Chondrocyte (in vitro differentiated cells): ENCODE data around the gene PPM1E. TPM values are rescaled to one million over a fixed set of nuclear protein-coding genes. Genes with fewer than 3 reads are reported as not detected.

ENCODE experiments used
- DNase-seq: peaks from one replicate; pipeline ENCODE4 v3.0.0; 2021; ENCODE audit warnings: mixed read lengths, low spot score
- H3K27ac Mint-ChIP-seq: one replicate; pipeline ENCODE4 v1.8.0; 2021; ENCODE audit warnings: mild to moderate bottlenecking, moderate library complexity, mixed read lengths; ENCODE audit not compliant: unreplicated experiment
- H3K27me3 Mint-ChIP-seq: 2 replicates; pipeline ENCODE4 v1.8.0; 2021; ENCODE audit warnings: low read depth, mixed read lengths
- H3K36me3 Mint-ChIP-seq: 2 replicates; pipeline ENCODE4 v1.8.0; 2021; ENCODE audit warnings: low read depth, mixed read lengths
- H3K4me1 Mint-ChIP-seq: 2 replicates; pipeline ENCODE4 v1.8.0; 2021; ENCODE audit warnings: low read depth, mild to moderate bottlenecking, mixed read lengths
- H3K4me3 Mint-ChIP-seq: one replicate; pipeline ENCODE4 v1.8.0; 2021; ENCODE audit warnings: mild to moderate bottlenecking, moderate library complexity, mixed read lengths; ENCODE audit not compliant: unreplicated experiment
- H3K9me3 Mint-ChIP-seq: 2 replicates; pipeline ENCODE4 v1.8.0; 2021; ENCODE audit warnings: low read depth, mixed read lengths
- total RNA-seq: library from RNA; stranded (reverse); gene quantifications from 3 replicates; pipeline ENCODE4 v1.2.1, GENCODE V29; 2021
- TF ChIP-seq, protein P1 (sequence below): fragments of 200-600 bp; sonication (generic); IDR thresholded peaks from 2 replicates; pipeline ENCODE4 v1.5.0; 2021; ENCODE audit warnings: antibody characterized with exemption, mild to moderate bottlenecking, moderate library complexity

Gene PPM1E
- total RNA-seq, 1 donor from 2014 or later = 2.2 TPM

DNA sequence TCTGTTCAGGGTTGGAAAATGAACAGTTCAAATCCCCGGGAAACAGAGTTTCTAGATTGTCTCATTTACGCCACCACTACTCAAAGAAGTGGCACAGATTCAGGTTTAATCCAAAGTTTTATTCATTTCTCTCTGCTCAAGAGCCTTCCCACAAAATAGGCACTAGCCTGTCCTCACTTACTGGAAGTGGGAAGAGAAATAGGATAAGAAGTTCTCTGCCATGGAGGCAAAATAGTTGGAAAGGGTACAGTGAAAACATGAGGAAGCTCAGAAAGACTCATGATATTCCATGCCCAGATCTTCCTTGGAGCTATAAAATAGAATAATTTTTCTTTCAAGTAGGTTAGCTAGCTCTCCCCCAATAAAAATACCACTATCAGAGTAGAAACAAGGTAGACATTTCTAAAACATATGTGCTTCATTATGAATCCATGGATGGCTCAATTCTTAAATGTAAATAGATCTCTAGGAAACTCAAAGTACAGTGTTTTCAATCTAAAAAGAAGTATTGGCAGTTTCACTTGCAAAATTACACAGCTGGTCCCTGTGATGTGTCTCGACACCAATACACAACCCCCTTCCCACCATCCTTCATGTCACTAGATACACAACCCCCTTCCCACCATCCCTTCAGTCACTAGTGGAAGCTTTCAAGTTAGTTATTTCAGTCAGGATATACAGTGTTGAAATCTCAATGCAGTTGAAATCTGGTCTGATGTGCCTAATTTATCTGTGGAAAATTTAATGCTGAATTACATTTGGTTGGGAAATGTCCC lies 225.2 kb downstream of the PPM1E start:
- Mint-ChIP-seq H3K36me3 (no peaks in the 10 kb centered on the region), H3K4me1 (peaks cover 2% of the 10 kb centered on the region), H3K27ac (no peak overlapping the region), H3K4me3 (no peak overlapping the region), H3K27me3 (no peaks in the 10 kb centered on the region), H3K9me3 (no peaks in the 10 kb centered on the region)
- no peak for DNase-seq
- TF ChIP-seq, protein P1, sequence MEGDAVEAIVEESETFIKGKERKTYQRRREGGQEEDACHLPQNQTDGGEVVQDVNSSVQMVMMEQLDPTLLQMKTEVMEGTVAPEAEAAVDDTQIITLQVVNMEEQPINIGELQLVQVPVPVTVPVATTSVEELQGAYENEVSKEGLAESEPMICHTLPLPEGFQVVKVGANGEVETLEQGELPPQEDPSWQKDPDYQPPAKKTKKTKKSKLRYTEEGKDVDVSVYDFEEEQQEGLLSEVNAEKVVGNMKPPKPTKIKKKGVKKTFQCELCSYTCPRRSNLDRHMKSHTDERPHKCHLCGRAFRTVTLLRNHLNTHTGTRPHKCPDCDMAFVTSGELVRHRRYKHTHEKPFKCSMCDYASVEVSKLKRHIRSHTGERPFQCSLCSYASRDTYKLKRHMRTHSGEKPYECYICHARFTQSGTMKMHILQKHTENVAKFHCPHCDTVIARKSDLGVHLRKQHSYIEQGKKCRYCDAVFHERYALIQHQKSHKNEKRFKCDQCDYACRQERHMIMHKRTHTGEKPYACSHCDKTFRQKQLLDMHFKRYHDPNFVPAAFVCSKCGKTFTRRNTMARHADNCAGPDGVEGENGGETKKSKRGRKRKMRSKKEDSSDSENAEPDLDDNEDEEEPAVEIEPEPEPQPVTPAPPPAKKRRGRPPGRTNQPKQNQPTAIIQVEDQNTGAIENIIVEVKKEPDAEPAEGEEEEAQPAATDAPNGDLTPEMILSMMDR = no peak

DNA sequence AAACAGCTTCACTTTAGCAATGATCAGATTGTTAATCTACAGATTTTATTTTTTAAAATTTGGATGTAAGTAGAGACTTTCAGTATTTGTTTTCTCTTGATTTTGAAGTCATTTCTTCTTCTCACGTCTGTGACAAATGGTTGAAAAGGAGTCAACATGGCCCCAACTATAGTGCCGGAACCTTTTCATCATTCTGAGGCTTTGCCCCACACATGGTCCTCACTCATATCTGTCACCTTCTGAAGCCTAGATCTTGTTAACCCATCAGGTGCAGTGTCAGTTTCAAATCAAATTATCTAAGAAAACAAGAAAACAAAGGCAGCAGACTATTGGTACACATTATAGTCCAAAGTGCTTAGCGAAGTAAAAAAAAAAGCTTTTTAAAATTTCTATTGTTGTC lies 227.0 kb downstream of the PPM1E start:
- Mint-ChIP-seq H3K27ac (no peak overlapping the region), H3K36me3 (no peaks in the 10 kb centered on the region), H3K4me3 (no peak overlapping the region)

DNA sequence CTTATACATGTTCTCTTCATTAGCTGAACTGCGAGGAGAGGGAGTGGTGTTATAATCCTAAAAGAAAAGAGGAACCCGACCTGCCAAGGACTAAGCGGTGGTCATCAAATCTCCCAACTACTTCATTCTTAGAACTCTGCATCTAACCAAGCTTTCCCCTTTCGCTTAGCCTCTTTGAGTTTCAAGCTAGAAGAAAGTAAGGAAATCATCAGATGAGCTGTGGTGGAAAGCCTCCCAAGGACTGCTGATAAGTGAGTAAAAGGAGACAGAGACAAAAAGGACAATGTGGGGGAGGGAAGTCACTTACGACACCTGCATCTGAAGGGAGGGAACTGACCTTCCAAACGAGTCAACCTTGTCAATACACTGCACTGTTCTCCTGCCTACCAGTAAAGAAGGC lies 229.7 kb downstream of the PPM1E start:
- H3K9me3 Mint-ChIP-seq = no peaks in the 10 kb centered on the region
- no peak overlapping the region for H3K27ac Mint-ChIP-seq
- no peaks in the 10 kb centered on the region for H3K27me3 Mint-ChIP-seq
- H3K4me1 Mint-ChIP-seq = no peaks in the 10 kb centered on the region
- peaks cover 7% of the 10 kb centered on the region for H3K36me3 Mint-ChIP-seq
- TF ChIP-seq, protein P1 = no peak
- no peak for DNase-seq
- H3K4me3 Mint-ChIP-seq = no peak overlapping the region

More for the DNA sequence above, 227.0 kb downstream of the PPM1E start:
- Mint-ChIP-seq H3K4me1 (no peaks in the 10 kb centered on the region), H3K27me3 (no peaks in the 10 kb centered on the region), H3K9me3 (no peaks in the 10 kb centered on the region)
- TF ChIP-seq, protein P1 = no peak
- no peak for DNase-seq

DNA sequence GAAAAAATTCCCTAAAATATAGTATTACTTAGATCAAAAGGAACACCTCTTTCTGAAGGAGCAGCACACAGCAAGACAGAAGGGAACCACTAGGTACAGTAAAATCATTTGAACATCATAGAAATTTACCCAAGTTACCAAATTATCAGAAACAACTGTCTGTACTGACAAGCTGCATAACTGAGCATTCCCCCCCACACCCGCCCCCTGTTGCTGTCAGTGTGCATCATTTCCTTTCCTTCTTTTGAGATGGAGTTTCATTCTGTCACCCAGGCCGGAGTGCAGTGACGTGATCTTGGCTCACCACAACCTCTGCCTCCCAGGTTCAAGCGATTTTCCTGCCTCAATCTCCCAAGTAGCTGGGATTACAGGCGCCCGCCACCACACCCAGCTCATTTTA lies 230.3 kb downstream of the PPM1E start:
- no peak overlapping the region for H3K27ac Mint-ChIP-seq
- H3K4me3 Mint-ChIP-seq = no peak overlapping the region
- no peaks in the 10 kb centered on the region for H3K27me3 Mint-ChIP-seq
- TF ChIP-seq, protein P1 = no peak
- H3K9me3 Mint-ChIP-seq = no peaks in the 10 kb centered on the region
- no peaks in the 10 kb centered on the region for H3K4me1 Mint-ChIP-seq
- DNase-seq = no peak
- H3K36me3 Mint-ChIP-seq = peaks cover 7% of the 10 kb centered on the region

DNA sequence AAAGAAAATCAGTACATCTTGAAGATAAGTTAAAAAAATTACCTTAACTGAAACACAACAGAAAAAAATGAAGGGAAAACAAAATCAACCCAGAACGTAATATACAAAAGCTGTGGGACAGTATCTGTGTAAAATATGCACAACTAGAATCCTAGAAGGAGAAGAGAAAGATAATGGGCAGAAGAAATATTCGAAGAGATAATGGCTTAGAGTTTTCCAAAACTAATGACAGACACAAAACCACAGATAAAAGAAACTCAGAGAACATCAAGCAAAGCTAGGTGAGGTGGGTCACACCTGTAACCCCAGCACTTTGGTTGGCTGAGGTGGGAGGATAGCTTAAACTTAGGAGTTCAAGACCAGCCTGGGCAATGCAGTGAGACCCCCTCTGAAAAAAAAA lies 234.0 kb downstream of the PPM1E start:
- Mint-ChIP-seq H3K27me3 (no peaks in the 10 kb centered on the region), H3K4me1 (peaks cover 26% of the 10 kb centered on the region), H3K27ac (no peak overlapping the region), H3K36me3 (peaks cover 16% of the 10 kb centered on the region), H3K9me3 (peaks cover 7% of the 10 kb centered on the region), H3K4me3 (no peak overlapping the region)
- no peak for DNase-seq
- TF ChIP-seq, protein P1 = no peak
